ENCODE data around the gene CAPN12.
"Not testable (repeated sequence)": the region's sequence is repeated elsewhere in the genome, so short reads cannot be mapped to it uniquely, and the experiment has no call there.

Gene CAPN12

DNA sequence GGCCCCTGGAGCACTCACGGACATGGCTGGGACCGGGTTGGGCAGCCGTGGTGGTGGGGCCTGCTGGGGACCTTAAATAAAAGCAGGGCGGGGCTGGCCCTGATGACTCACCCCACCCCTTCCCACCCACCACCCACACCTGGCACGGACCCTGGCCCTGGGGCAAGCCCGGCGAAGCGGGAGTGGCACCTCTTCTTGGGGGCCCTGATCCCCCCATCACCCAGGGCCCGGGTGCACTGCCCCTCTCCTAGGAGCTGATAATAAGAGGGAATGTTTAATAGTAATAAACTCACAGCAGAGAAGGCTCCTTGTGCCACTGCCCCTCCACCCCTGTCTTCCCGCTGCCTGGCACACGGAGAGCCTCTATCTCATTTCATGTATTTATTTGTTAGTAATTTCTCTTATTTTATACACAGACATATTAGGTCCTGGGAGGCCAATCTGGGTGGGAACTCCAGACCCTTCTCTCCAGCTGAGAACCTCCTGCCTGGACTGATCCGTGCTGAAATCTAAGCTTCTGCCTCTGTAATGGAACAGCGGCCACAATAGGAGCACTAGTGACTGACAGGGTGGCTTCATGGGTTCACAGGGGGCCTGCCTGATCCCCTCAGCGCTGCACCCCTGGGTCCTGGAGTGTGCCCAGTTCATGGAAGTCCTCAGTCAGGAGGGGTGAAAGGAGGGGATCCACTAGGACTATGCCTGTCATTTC is 29.3 kb upstream of the CAPN12 start, which contains the start of gene LGALS7:
LGALS7 (minus strand) TSS at position 49 of the 709 bp plus-strand sequence; CDS start at position 24, 25 bp downstream.
- in situ Hi-C loops (cut with HindIII; ENCODE audit: low pct_ligation_motif_present, low pct_unique_long_range_greater_than_20kb, low sequenced_read_pairs), result no loop called here
- DNase-seq, result no peak

DNA sequence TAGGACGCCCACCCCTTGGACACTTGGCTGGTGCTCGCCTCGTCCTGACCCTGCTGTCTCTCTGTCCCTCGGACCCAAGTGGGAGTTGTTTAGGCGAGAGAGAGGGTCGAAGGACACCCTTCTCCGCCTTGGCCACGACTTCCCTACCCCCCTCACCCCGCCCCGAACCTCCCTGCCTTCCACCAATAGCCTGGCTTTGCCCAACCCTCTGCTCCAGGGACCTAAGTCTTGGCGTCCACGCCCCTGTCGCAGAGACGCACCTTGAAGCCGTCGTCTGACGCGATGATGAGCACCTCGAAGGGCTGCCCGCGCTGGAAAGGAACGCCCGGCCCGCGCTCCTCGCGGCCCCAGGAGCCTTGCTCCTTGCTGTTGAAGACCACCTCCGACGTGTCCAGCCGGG is 27.3 kb upstream of the CAPN12 start:
- in situ Hi-C loops (cut with HindIII; ENCODE audit: low pct_ligation_motif_present, low pct_unique_long_range_greater_than_20kb, low sequenced_read_pairs); DNase-seq: not testable (repeated sequence)

DNA sequence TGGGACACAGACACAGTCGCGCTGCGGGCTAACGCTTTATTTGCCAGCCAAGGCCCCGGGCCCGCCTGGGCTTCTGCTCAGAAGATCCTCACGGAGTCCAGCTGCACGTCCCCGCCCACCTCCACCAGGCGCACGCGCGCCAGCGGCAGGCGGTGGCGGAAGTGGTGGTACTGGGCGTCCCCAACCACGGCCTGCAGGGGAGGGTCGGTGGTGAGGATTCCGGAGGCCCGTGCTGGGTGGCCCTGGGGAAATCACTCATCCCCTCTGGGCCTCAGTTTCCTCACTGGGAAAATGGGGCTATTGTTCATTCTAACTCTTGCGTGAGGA is 26.6 kb upstream of the CAPN12 start:
- in situ Hi-C loops (cut with HindIII; ENCODE audit: low pct_ligation_motif_present, low pct_unique_long_range_greater_than_20kb, low sequenced_read_pairs); DNase-seq: not testable (repeated sequence)

DNA sequence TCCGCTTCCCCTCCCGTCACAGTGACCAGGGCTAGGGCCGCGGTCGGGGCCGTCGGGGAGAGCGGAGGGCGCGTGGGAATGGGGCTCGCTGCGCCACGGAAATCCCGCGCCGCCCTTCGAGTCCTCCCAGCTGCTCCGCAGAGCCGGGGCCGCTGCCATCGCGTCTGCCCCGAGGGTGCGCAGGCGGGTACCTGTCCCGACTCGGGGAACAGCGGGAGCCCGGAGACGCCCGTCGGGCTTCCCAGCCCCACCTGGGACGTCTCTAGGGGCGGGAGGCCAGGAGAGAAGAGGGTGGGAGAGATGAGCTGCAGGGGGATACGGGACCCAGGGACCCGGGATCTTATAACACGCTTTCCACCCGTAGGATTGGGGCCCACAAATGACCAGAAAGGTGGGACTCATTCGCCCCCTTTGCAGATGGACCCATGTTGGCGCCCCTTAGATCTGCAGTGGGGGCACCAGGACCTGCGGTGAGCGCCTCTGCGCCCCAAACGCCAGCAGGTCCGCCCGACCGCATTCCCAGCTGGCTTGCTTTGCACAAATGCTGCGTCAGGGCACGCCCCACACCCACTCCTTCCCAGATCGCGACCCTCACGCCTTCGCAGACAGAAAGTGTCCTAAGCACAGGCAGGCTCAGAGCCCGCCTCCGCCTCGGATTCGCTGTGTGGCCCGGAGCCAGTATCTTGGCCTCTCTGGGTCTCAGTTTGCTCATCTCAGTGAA is 26.1 kb upstream of the CAPN12 start:
- in situ Hi-C loops (cut with HindIII; ENCODE audit: low pct_ligation_motif_present, low pct_unique_long_range_greater_than_20kb, low sequenced_read_pairs); DNase-seq: not testable (repeated sequence)

DNA sequence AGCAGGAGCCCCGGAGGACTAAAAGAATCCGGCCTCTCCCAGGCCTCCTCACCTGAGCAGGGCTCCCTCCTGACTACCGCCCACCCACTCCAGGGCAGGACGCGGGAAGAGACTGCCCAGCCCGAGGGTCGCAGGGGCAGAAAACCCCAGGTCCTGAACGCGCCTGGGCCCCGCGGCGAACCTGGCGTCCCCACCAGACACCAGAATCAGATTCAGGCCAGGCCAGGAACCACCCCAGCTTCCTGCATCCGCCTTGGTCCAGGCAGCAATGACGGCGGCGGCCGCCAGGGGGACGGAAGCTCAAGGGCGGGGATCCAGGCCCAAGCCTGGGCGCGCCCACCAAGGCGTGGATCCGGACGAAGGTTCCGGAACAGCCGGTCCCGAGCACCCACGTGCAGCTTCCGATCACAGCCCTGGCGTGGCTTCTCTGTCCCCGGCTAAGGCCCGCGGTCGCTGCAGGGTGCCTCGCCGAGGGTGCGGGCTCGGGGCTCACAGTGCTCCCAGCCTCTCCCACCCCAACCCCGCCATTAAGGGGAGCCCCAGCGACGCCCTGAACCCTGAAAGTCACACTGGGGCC is 25.4 kb upstream of the CAPN12 start:
- DNase-seq, result no peak
- in situ Hi-C loops (cut with HindIII; ENCODE audit: low pct_ligation_motif_present, low pct_unique_long_range_greater_than_20kb, low sequenced_read_pairs), result no loop called here

DNA sequence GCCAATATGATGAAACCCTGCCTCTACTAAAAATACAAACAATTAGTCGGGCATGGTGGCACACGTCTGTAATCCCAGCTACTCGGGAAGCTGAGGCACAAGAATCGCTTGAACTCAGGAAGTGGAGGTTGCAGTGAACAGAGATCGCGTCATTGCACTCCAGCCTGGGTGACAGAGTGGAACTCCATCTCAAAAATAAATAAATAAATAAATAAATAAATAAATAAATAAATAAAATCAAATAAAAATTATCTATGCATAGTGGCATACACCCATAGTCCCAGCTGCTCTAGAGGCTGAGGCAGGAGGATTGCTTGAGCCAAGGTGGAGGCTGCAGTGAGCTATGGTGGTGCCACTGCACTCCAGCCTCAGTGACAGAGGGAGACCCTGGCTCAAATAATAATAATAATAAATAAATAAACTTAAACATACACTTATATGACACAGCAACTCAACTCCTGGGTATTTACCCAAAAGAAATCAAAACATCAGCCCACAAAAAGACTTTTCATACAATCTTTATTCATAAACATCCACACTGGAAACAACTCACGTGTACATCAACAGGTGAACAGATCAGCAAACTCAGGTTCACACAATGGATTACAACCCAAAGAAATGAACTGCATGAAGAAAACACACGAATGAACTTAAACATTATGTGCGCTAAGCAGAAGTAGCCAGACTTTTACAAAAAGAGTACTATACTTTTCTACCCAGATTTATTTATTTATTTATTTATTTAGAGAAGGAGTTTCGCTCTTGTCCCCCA is 22.2 kb upstream of the CAPN12 start:
- DNase-seq, result no peak
- in situ Hi-C loops (cut with HindIII; ENCODE audit: low pct_ligation_motif_present, low pct_unique_long_range_greater_than_20kb, low sequenced_read_pairs), result no loop called here

DNA sequence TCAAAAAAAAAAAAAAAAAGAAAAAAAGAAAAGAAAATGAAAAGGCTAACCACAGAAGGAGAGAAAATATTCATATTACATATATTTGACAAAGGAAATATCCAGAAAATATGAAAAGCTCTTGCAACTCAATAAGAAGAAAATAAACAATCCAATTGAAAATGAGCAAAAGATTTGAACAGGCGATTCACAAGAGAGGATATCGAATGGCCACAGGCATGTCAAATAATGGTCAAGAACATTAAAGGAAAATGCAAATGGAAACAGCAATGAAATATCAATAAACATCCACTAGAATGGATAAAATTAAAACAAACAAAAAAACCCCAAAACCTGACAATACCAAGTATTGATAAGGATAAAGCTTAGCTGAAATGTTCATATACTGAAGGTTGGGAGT is 20.9 kb upstream of the CAPN12 start:
- in situ Hi-C loops (cut with HindIII; ENCODE audit: low pct_ligation_motif_present, low pct_unique_long_range_greater_than_20kb, low sequenced_read_pairs), result no loop called here
- DNase-seq, result no peak

DNA sequence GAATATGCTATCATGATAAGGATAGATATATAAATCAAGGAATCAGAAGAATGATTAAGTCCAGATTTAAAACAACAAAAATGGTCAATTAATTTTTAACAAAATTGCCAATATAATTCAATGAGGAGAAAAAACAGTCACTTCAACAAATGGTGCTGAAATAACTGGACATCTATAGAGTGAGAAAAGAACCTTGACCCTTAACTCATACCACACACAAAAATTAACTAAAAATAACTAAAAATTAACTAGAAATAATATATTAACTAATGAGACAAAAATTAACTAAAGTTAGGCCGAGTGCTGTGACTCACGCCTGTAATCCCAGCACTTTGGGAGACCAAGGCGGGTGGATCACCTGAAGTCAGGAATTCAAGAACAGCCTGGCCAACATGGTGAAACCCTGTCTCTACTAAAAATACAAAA is 19.5 kb upstream of the CAPN12 start:
- in situ Hi-C loops (cut with HindIII; ENCODE audit: low pct_ligation_motif_present, low pct_unique_long_range_greater_than_20kb, low sequenced_read_pairs), result no loop called here
- peak; percentile 68 for DNase-seq

DNA sequence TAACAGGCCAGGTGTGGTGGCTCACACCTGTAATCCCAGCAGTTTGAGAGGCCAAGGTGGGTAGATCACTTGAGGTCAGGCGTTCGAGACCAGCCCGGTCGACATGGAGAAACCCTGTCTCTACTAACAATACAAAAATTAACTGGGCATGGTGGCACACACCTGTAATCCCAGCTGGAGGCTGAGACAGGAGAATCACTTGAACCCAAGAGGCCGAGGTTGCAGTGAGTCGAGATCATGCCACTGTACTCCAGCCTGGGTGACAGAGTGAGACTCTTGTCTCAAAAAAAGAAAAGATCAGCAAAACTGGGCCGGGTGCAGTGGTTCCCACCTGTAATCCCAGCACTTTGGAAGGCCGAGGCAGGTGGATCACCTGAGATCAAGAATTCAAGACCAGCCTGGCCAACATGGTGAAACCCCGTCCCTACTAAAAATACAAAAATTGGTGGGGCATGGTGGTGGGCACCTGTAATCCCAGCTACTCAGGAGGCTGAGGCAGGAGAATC is 17.7 kb upstream of the CAPN12 start:
- in situ Hi-C loops (cut with HindIII; ENCODE audit: low pct_ligation_motif_present, low pct_unique_long_range_greater_than_20kb, low sequenced_read_pairs); DNase-seq: not testable (repeated sequence)

DNA sequence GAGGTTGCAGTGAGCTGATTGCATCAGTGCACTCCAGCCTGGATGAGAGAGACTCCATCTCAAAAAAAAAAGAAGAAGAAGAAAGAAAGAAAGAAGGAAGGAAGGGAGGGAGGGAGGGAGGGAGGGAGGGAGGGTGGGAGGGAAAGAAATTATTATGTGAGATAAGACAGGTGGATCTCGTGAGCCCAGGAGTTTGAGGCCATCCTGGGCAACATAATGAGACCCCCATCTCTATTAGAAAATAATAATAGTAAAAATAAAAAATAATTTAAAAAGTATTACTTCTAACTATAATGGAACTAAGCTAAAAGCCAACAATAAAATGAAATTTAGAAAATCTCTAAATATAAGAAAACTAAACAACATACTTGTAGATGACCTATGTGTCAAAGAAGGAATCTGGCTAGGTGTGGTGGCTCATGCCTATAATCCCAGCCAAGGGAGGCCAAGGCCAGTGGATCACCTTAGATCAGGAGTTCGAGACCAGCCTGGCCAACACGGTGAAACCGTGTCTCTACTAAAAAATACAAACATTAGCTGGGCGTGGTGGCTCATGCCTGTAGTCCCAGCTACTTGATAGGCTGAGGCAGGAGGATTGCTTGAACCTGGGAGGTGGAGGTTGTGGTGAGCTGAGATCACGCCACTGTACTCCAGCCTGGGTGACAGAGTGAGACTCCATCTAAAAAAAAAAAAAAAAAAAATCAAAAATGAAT is 16.7 kb upstream of the CAPN12 start:
- in situ Hi-C loops (cut with HindIII; ENCODE audit: low pct_ligation_motif_present, low pct_unique_long_range_greater_than_20kb, low sequenced_read_pairs); DNase-seq: not testable (repeated sequence)

DNA sequence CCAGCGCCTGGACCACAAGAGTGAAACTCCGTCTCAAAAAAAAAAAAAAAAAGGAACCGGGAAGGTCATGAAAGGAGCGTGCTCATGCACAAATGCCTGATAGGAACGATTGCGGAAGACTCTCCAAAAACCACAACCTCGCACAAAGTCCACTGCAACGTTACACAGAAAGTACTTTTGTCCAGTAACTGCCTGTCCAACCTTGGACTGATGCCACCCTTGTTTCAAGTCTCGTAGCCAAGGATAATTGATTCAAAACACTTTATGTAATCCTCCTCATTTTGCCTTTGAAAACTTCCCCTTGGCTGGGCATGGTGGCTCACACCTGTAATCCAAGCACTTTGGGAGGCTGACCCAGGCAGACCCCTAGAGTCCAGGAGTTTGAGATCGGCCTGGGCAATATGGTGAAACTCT is 15.3 kb upstream of the CAPN12 start:
- in situ Hi-C loops (cut with HindIII; ENCODE audit: low pct_ligation_motif_present, low pct_unique_long_range_greater_than_20kb, low sequenced_read_pairs), result no loop called here
- DNase-seq, result no peak

DNA sequence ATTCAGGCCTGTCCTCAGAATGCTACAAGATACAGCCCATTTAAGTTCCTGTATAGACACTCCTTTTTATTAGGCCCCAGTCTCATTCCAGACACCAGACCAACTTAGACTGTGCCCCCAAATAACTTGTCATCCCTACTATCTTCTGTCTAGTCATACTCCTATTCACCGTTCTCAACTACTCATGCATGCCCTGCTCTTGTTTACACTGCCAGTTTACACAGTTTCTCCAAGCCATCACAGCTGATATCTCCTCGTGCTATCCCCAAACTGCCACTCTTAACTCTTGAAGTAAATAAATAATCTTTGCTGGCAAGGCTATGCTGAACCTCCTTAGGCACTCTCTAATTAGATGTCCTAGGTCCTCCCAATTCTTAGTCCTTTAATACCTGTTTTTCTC is 9.9 kb upstream of the CAPN12 start:
- in situ Hi-C loops (cut with HindIII; ENCODE audit: low pct_ligation_motif_present, low pct_unique_long_range_greater_than_20kb, low sequenced_read_pairs); DNase-seq: not testable (repeated sequence)

DNA sequence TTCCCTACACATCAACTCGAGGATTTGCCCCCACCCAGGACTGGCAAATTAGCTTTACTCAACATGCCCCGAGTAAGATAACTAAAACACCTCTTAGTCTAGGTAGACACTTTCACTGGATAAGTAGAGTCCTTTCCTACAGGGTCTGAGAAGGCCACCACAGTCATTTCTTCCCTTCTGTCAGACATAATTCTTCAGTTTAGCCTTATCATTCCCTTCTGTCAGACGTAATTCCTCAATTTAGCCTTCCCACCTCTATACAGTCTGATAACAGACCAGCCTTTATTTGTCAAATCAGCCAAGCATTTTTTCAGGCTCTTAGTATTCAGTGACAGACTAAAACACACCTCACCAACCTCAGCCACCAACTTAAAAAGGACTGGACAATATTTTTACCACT is 9.5 kb upstream of the CAPN12 start:
- in situ Hi-C loops (cut with HindIII; ENCODE audit: low pct_ligation_motif_present, low pct_unique_long_range_greater_than_20kb, low sequenced_read_pairs); DNase-seq: not testable (repeated sequence)

DNA sequence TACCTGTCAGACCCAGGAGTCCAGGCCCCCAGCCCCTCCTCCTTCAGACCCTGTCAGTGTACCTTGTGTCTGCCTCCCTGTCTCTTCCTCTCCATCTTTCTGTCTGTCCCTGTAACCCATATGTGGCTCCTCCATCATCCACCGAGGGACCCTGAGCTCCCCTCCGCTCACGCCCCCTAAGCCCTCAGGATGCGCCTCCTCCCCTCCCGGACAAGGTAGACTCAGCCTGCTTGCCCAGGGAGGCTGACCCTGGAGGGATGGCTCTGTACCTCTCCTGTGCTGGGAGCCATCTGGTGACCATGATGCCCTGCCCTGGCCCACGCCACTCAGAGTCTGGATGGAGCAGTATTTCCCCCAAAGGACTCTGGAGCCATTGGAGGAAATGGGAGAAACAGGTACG is 1.0 kb upstream of the CAPN12 start:
- no peak for DNase-seq
- in situ Hi-C loops (cut with HindIII; ENCODE audit: low pct_ligation_motif_present, low pct_unique_long_range_greater_than_20kb, low sequenced_read_pairs), result no loop called here

DNA sequence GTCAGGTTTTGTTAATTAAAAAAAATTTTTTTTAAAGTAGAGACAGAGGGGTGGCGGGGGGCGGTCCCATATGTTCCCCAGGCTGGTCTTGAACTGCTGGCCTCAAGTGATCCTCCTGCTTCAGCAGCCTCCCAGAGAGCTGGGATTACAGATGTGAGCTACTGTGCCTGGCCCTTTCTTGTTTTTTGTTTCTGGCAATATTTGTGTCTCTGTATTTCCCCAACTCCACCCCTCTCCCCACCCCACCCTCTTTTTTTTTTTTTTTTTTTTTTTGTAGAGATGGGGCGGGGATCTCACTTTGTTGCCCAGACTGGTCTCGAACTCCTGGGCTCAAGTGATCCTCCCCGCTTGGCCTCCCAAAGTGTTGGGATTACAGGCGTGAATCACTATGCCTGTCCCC is 600 bp upstream of the CAPN12 start:
- no peak for DNase-seq
- in situ Hi-C loops (cut with HindIII; ENCODE audit: low pct_ligation_motif_present, low pct_unique_long_range_greater_than_20kb, low sequenced_read_pairs), result no loop called here

DNA sequence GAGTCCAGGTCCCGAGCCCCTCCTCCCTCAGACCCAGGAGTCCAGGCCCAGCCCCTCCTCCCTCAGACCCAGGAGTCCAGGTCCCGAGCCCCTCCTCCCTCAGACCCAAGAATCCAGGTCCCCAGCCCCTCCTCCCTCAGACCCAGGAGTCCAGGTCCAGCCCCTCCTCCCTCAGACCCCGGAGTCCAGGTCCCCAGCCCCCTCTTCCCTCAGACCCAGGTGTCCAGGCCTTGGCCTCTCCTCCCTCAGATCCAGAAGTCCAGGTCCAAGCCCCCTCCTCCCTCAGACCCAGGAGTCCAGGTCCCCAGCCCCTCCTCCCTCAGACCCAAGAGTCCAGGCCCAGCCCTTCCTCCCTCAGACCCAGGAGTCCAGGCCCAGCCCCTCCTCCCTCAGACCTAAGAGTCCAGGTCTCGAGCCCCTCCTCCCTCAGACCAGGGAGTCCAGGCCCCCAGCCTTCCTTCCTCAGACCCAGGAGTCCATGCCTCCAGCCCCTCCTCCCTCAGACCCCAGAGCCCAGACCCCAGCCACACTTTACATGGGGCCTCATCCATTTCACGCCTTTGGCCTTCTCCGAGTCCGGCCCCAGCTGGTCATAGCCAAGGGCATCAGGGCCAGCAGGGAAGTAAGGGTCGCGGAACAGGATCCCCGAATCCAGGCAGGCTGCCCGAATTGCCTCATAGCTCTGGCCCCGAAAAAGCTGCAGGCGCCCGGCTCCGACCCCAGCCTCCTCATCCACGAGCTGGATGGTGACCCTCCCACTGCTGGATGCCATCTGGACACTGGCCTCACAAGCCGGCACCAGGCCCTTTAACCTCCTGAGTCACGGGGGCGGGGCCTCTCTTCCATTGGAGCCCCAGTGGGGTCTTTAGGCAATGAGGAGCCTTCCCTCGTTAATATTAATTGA is 628 bp downstream of the CAPN12 start:
- in situ Hi-C loops (cut with HindIII; ENCODE audit: low pct_ligation_motif_present, low pct_unique_long_range_greater_than_20kb, low sequenced_read_pairs), result no loop called here
- DNase-seq, result no peak

DNA sequence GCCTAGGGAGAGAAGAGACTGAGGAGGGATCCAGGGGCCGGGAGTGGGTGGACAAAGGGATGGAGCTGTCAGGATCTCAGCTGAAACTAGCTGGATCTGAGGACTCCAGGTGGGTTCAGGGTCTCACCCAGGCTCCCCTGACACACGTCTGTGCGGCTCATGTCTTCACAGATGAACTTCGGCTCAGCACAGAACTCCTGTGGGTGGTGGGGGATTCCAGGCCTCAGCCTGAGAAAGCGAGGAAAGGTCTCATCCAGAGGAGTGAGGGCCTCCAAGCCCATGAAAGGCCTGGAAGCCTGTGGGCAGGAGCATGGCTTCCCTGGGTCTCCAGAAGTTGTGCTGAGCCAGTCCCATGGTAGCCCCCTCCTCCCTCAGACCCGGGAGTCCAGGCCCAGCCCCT is 1.4 kb downstream of the CAPN12 start:
- no peak for DNase-seq
- in situ Hi-C loops (cut with HindIII; ENCODE audit: low pct_ligation_motif_present, low pct_unique_long_range_greater_than_20kb, low sequenced_read_pairs), result no loop called here

Measured in ACHN (cell line).